H9 (cell line): ENCODE measurements around the gene MEF2A. TPM values are rescaled to one million over a fixed set of nuclear protein-coding genes. Genes with fewer than 3 reads are reported as not detected.

Source experiments
- DNase-seq: peaks from one replicate; pipeline ENCODE4 v3.0.0-alpha.2; 2017
- H2AFZ ChIP-seq: one replicate; pipeline ENCODE4 v1.6.1; 2013; ENCODE audit warnings: mild to moderate bottlenecking, low read length, control low read depth, moderate library complexity
- H2AK5ac ChIP-seq: 2 replicates; pipeline ENCODE4 v1.6.1; 2013; ENCODE audit warnings: low read length, control low read depth, mixed read lengths; ENCODE audit not compliant: insufficient read length
- H2BK120ac ChIP-seq: one replicate; pipeline ENCODE4 v1.6.1; 2013; ENCODE audit warnings: low read depth, mild to moderate bottlenecking, low read length, control low read depth, inconsistent platforms; ENCODE audit not compliant: poor library complexity, severe bottlenecking
- H2BK12ac ChIP-seq: 2 replicates; pipeline ENCODE4 v1.6.1; 2013; ENCODE audit warnings: low read length, control low read depth, mixed read lengths, low read depth; ENCODE audit not compliant: insufficient read length
- H2BK15ac ChIP-seq: 2 replicates; pipeline ENCODE4 v1.6.1; 2013; ENCODE audit warnings: low read depth, low read length, control low read depth
- H2BK20ac ChIP-seq: one replicate; pipeline ENCODE4 v1.6.1; 2013; ENCODE audit warnings: low read depth, mild to moderate bottlenecking, low read length, control low read depth, inconsistent platforms; ENCODE audit not compliant: poor library complexity, severe bottlenecking
- H2BK5ac ChIP-seq: 2 replicates; pipeline ENCODE4 v1.6.1; 2013; ENCODE audit warnings: low read length, control low read depth, mixed read lengths; ENCODE audit not compliant: insufficient read length
- H3K14ac ChIP-seq: 2 replicates; pipeline ENCODE4 v1.6.1; 2013; ENCODE audit warnings: low read length, control low read depth; ENCODE audit not compliant: insufficient read depth
- H3K18ac ChIP-seq: 2 replicates; pipeline ENCODE4 v1.6.1; 2013; ENCODE audit warnings: low read depth, mild to moderate bottlenecking, mixed read lengths, low read length, control low read depth; ENCODE audit not compliant: insufficient read length
- H3K23ac ChIP-seq: 2 replicates; pipeline ENCODE4 v1.6.1; 2013; ENCODE audit warnings: low read length, control low read depth, mixed read lengths, low read depth; ENCODE audit not compliant: insufficient read length
- H3K23me2 ChIP-seq: 2 replicates; pipeline ENCODE4 v1.6.1; 2013; ENCODE audit warnings: low read depth, mild to moderate bottlenecking, mixed read lengths, low read length, control low read depth; ENCODE audit not compliant: insufficient read length, poor library complexity, severe bottlenecking
- H3K27ac ChIP-seq: 2 replicates; pipeline ENCODE4 v1.5.1; 2013; ENCODE audit warnings: low read length, control low read depth, mixed read lengths, low read depth; ENCODE audit not compliant: insufficient read length
- H3K27me3 ChIP-seq: 2 replicates; pipeline ENCODE4 v1.6.1; 2013; ENCODE audit warnings: low read length, control low read depth, inconsistent platforms; ENCODE audit not compliant: insufficient read depth
- H3K4ac ChIP-seq: 2 replicates; pipeline ENCODE4 v1.6.1; 2013; ENCODE audit warnings: low read depth, mild to moderate bottlenecking, control low read depth, inconsistent platforms, low read length, moderate library complexity
- H3K4me1 ChIP-seq: 2 replicates; pipeline ENCODE4 v1.6.1; 2013; ENCODE audit warnings: low read length, control low read depth, inconsistent platforms; ENCODE audit not compliant: insufficient read depth
- H3K4me2 ChIP-seq: 2 replicates; pipeline ENCODE4 v1.6.1; 2013; ENCODE audit warnings: low read length, control low read depth, mixed read lengths; ENCODE audit not compliant: insufficient read length, insufficient read depth
- H3K56ac ChIP-seq: 2 replicates; pipeline ENCODE4 v1.6.1; 2013; ENCODE audit warnings: low read depth, mild to moderate bottlenecking, mixed read lengths, low read length, control low read depth; ENCODE audit not compliant: insufficient read length
- H3K79me1 ChIP-seq: 2 replicates; pipeline ENCODE4 v1.6.1; 2013; ENCODE audit warnings: low read depth, mild to moderate bottlenecking, moderate library complexity, low read length, control low read depth, inconsistent platforms; ENCODE audit not compliant: insufficient read depth, poor library complexity, severe bottlenecking
- H3K79me2 ChIP-seq: 2 replicates; pipeline ENCODE4 v1.6.1; 2013; ENCODE audit warnings: low read length, control low read depth, inconsistent platforms; ENCODE audit not compliant: insufficient read depth
- H3K9ac ChIP-seq: 2 replicates; pipeline ENCODE4 v1.6.1; 2013; ENCODE audit warnings: low read length, control low read depth, mixed read lengths; ENCODE audit not compliant: insufficient read length; ENCODE audit errors: extremely low read depth
- H3K9me3 ChIP-seq: one replicate; pipeline ENCODE4 v1.6.1; 2013; ENCODE audit warnings: low read depth, low read length, inconsistent platforms; ENCODE audit not compliant: control insufficient read depth
- H3T11ph ChIP-seq: one replicate; pipeline ENCODE4 v1.6.1; 2013; ENCODE audit warnings: mild to moderate bottlenecking, low read length, control low read depth, inconsistent platforms
- H4K20me1 ChIP-seq: one replicate; pipeline ENCODE4 v1.6.1; 2013; ENCODE audit not compliant: control insufficient read depth, insufficient read length, insufficient read depth
- H4K5ac ChIP-seq: 2 replicates; pipeline ENCODE4 v1.6.1; 2013; ENCODE audit warnings: low read depth, mild to moderate bottlenecking, mixed read lengths, low read length, control low read depth; ENCODE audit not compliant: insufficient read length
- H4K8ac ChIP-seq: replicated peaks from 2 replicates; pipeline ENCODE4 v1.6.1; 2013; ENCODE audit warnings: low read length, control low read depth, mixed read lengths, low read depth; ENCODE audit not compliant: insufficient read length
- H4K91ac ChIP-seq: 2 replicates; pipeline ENCODE4 v1.6.1; 2013; ENCODE audit warnings: low read depth, mild to moderate bottlenecking, moderate library complexity, mixed read lengths, low read length, control low read depth; ENCODE audit not compliant: insufficient read length
- H3K27ac Mint-ChIP-seq, 3 experiments: 2 replicates in 2 of 3; 3 replicates in 1 of 3; pipeline ENCODE4 v1.8.0; 2020 to 2021; ENCODE audit warnings: mixed read lengths in 3 of 3, mild to moderate bottlenecking in 1 of 3, moderate library complexity in 1 of 3
- H3K27me3 Mint-ChIP-seq: 2 replicates; pipeline ENCODE4 v1.8.0; 2021; ENCODE audit warnings: low read depth, mild to moderate bottlenecking, moderate library complexity, mixed read lengths
- H3K36me3 Mint-ChIP-seq, 3 experiments: 2 replicates in 2 of 3; 3 replicates in 1 of 3; pipeline ENCODE4 v1.8.0; 2020 to 2021; ENCODE audit warnings: low read depth in 3 of 3, mixed read lengths in 3 of 3; ENCODE audit not compliant: insufficient read depth in 1 of 3
- H3K4me1 Mint-ChIP-seq, 2 experiments: 2 replicates each; pipeline ENCODE4 v1.8.0; 2020; ENCODE audit warnings: mixed read lengths in 2 of 2
- H3K4me3 Mint-ChIP-seq, 2 experiments: 2 replicates in 1 of 2; 3 replicates in 1 of 2; pipeline ENCODE4 v1.8.0; 2020 to 2021; ENCODE audit warnings: mild to moderate bottlenecking in 2 of 2, mixed read lengths in 2 of 2, moderate library complexity in 1 of 2
- H3K9me3 Mint-ChIP-seq, 2 experiments: 2 replicates in 1 of 2; 3 replicates in 1 of 2; pipeline ENCODE4 v1.8.0; 2020; ENCODE audit warnings: mild to moderate bottlenecking in 2 of 2, mixed read lengths in 2 of 2, moderate library complexity in 1 of 2
- WGBS: extraction: QIAGEN DNeasy Blood & Tissue Kit; methylation state at CpG from one replicate; pipeline ENCODE4 v1.1.7; 2013; ENCODE audit warnings: missing lambda C conversion rate, low lambda C conversion rate, mixed read lengths; ENCODE audit not compliant: insufficient read length; ENCODE audit errors: extremely low coverage; 5-methylcytosine and 5-hydroxymethylcytosine counted together
- total RNA-seq: library from RNA; stranded (reverse); gene quantifications from 2 replicates; pipeline ENCODE4 v1.2.1, GENCODE V29; 2021
- TF ChIP-seq, protein P1 (sequence below): fragments of 200-600 bp; sonication (generic); conservative IDR thresholded peaks from 3 replicates; pipeline ENCODE4 v1.8.0; 2021; ENCODE audit warnings: antibody characterized with exemption, mild to moderate bottlenecking

The MEF2A gene
- total RNA-seq, 1 experiment from 2014 or later = 20.7 TPM

DNA sequence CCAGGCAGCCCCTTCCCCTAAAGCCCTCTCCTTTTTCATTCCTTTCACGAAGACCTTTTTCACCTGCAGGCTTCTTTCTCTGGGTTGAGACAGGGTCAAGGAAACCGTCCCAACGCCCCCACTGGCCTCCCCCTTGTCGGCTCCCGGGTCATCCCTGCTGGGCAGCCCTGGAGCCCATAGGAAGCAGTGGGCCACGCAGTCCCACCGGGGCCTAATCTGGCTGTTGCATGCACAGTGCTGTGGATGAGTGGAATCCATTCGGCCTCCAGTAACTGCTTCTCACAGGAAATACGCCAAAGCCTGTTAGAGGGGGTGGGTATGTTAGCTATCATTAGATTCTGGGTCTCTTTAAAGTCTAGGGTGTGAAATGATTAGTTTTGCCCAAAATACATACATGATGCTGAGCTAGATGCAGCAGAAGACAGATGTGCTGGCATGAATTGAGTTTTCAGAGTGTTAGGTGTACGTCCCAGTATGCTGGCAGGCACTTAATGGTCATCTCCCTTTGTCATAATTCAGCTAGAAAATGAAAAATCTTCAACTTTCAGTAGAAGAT, 150.8 kb downstream of the MEF2A start:
- Histone ChIP-seq H3K23ac (no peak overlapping the region), H3K9me3 (no peaks in the 10 kb centered on the region), H4K91ac (no peak overlapping the region), H2BK15ac (no peak overlapping the region), H4K5ac (no peak overlapping the region), H3K79me2 (no peaks in the 10 kb centered on the region), H3K27ac (no peak overlapping the region), H4K8ac (no peak overlapping the region), H3K27me3 (no peaks in the 10 kb centered on the region), H2BK5ac (no peak overlapping the region), H2AK5ac (no peak overlapping the region), H3K79me1 (no peaks in the 10 kb centered on the region), H3K23me2 (no peaks in the 10 kb centered on the region), H4K20me1 (no peaks in the 10 kb centered on the region), H2AFZ (no peak overlapping the region), H2BK120ac (no peak overlapping the region), H3K9ac (no peak overlapping the region), H3K4me1 (no peaks in the 10 kb centered on the region), H3K4ac (no peak overlapping the region), H3K4me2 (no peak overlapping the region), H3T11ph (no peak overlapping the region), H3K14ac (no peak overlapping the region), H3K56ac (no peak overlapping the region), H3K18ac (no peak overlapping the region), H2BK12ac (no peak overlapping the region), H2BK20ac (no peak overlapping the region)
- DNase-seq = no peak
- peaks cover 5 to 12% of the 10 kb centered on the region in 2 experiments for H3K4me1 Mint-ChIP-seq
- H3K9me3 Mint-ChIP-seq = no peaks in the 10 kb centered on the region
- H3K27me3 Mint-ChIP-seq = no peaks in the 10 kb centered on the region; the same call in 1 of the 2 replicates
- peak overlapping the region in 2 of 3 experiments; percentile 45 to 84; a peak in 2 of 7 replicates for H3K27ac Mint-ChIP-seq
- peaks cover 8 to 19% (median 16%) of the 10 kb centered on the region in 3 experiments; a peak in 6 of 7 replicates for H3K36me3 Mint-ChIP-seq
- TF ChIP-seq, protein P1, sequence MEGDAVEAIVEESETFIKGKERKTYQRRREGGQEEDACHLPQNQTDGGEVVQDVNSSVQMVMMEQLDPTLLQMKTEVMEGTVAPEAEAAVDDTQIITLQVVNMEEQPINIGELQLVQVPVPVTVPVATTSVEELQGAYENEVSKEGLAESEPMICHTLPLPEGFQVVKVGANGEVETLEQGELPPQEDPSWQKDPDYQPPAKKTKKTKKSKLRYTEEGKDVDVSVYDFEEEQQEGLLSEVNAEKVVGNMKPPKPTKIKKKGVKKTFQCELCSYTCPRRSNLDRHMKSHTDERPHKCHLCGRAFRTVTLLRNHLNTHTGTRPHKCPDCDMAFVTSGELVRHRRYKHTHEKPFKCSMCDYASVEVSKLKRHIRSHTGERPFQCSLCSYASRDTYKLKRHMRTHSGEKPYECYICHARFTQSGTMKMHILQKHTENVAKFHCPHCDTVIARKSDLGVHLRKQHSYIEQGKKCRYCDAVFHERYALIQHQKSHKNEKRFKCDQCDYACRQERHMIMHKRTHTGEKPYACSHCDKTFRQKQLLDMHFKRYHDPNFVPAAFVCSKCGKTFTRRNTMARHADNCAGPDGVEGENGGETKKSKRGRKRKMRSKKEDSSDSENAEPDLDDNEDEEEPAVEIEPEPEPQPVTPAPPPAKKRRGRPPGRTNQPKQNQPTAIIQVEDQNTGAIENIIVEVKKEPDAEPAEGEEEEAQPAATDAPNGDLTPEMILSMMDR = no peak
- no peak overlapping the region for H3K4me3 Mint-ChIP-seq
- no CpG with 5 or more reads among the region's 10 CpGs for WGBS
